ENCODE results near the gene CDK16.

DNA sequence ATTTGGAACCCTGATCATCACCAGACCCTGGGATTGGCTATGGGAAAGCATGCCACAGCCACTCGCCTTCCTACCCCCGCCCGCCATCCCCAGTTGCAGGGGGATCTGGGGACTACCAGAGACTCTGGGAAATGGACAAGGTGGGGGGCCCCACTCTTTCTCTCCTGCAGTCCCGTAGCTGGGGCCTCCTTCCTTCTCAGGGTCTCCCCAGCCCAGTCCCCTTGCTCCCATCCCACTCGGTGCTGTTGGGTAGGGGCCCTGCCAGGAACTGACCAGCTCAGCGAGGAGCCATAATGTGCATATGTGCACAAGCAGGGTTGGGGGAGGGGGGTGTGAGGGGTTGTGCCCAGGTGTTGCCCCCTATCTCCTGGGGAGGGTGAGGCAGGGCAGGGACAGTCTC lies 10.9 kb downstream of the CDK16 start:
- TF ChIP-seq, protein P1, sequence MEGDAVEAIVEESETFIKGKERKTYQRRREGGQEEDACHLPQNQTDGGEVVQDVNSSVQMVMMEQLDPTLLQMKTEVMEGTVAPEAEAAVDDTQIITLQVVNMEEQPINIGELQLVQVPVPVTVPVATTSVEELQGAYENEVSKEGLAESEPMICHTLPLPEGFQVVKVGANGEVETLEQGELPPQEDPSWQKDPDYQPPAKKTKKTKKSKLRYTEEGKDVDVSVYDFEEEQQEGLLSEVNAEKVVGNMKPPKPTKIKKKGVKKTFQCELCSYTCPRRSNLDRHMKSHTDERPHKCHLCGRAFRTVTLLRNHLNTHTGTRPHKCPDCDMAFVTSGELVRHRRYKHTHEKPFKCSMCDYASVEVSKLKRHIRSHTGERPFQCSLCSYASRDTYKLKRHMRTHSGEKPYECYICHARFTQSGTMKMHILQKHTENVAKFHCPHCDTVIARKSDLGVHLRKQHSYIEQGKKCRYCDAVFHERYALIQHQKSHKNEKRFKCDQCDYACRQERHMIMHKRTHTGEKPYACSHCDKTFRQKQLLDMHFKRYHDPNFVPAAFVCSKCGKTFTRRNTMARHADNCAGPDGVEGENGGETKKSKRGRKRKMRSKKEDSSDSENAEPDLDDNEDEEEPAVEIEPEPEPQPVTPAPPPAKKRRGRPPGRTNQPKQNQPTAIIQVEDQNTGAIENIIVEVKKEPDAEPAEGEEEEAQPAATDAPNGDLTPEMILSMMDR (optimal IDR thresholded peaks at IDR 0.05 in 1 of 3, IDR thresholded peaks at IDR 0.05 in 1 of 3, conservative IDR thresholded peaks at IDR 0.05 in 1 of 3; ENCODE audit: extremely low read depth in 1 of 3, insufficient read depth in 2 of 3, low read length in 3 of 3), result no peak
- no peak for TF ChIP-seq EZH2 (IDR thresholded peaks at IDR 0.05; ENCODE audit: low read length)

All from keratinocyte (primary cell).